Measurements from ENCODE around the gene ZNF784.
A peak's percentile ranks its signal among the peaks of the same experiment; 100 is the strongest.

ZNF784 gene

GRCh38 chr19:55603115-55603514, 21.3 kb downstream of the ZNF784 start:
- CTCF ChIA-PET: no interaction called here
- TF ChIP-seq ZNF384 (IDR thresholded peaks at IDR 0.05) (no peak), BHLHE40 (IDR thresholded peaks at IDR 0.05; ENCODE audit: borderline replicate concordance) (no peak)
- POLR2A ChIA-PET: no interaction called here
- DNase-seq (ENCODE audit: extremely low spot score): no peak

DNA sequence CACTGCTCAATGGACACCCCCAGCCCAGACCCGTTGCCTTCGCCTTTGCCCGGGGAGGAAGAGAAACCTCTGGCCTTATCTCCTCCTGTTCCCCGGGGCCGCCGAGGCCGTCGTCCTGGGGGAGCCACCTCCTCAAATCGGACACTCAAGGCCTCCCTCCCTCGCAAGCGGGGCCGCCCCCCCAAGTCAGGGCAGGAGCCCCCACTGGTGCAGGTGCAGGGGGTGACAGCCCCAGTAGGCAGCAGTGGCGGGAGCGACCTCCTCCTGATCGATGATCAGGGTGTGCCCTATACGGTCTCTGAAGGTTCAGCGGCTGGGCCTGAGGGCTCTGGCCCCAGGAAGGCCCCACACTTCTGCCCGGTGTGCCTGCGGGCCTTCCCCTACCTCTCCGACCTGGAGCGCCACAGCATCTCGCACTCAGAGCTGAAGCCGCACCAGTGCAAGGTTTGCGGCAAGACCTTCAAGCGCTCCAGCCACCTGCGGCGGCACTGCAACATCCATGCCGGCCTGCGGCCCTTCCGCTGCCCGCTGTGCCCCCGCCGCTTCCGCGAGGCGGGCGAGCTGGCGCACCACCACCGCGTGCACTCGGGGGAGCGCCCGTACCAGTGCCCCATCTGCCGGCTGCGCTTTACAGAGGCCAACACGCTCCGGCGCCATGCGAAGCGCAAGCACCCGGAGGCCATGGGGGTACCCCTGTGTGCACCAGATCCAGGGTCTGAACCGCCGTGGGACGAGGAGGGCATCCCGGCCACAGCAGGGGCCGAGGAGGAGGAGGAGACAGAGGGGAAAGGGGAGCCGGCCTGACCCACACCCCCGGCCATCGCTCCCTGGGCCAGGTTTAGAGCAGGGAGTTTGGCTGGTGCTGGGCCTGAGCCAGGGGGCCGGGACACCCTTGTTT, 22.0 kb downstream of the ZNF784 start:
- DNase-seq (ENCODE audit: extremely low spot score): no peak
- POLR2A ChIA-PET: interaction anchor here (1.4 kb wide), 1 partner anchor 23 kb away, joined by 3 read pairs; the partner anchor contains the start of gene ZNF784
- no peak for TF ChIP-seq PKNOX1 (IDR thresholded peaks at IDR 0.05)
- no peak for TF ChIP-seq LEF1 (IDR thresholded peaks at IDR 0.05; ENCODE audit: borderline replicate concordance)
- no peak for TF ChIP-seq BHLHE40 (IDR thresholded peaks at IDR 0.05; ENCODE audit: borderline replicate concordance)
- no peak for TF ChIP-seq SUZ12 (IDR thresholded peaks at IDR 0.05)
- no peak for TF ChIP-seq ARNT (IDR thresholded peaks at IDR 0.05)
- TF ChIP-seq FOXM1 (IDR thresholded peaks at IDR 0.05; ENCODE audit: borderline replicate concordance): no peak
- no peak for TF ChIP-seq TARDBP (IDR thresholded peaks at IDR 0.05)
- no peak for TF ChIP-seq L3MBTL2 (conservative IDR thresholded peaks at IDR 0.05)
- TF ChIP-seq HDGF (IDR thresholded peaks at IDR 0.05; ENCODE audit: borderline replicate concordance): no peak
- TF ChIP-seq SP1 (IDR thresholded peaks at IDR 0.05): no peak
- TF ChIP-seq ZNF384 (IDR thresholded peaks at IDR 0.05): no peak
- no peak for TF ChIP-seq CTBP1 (IDR thresholded peaks at IDR 0.05; ENCODE audit: borderline replicate concordance)
- TF ChIP-seq FOXK2 (IDR thresholded peaks at IDR 0.05): no peak
- no peak for TF ChIP-seq ELF4 (IDR thresholded peaks at IDR 0.05)
- CTCF ChIA-PET: no interaction called here

- CTCF ChIA-PET: interaction anchor here (0.6 kb wide), 1 partner anchor 15 kb away, joined by 3 read pairs; no protein-coding TSS in a partner anchor
- TF ChIP-seq SP1 (IDR thresholded peaks at IDR 0.05): no peak
- TF ChIP-seq FOXA1 (IDR thresholded peaks at IDR 0.05): no peak
- no peak for TF ChIP-seq L3MBTL2 (conservative IDR thresholded peaks at IDR 0.05)
- TF ChIP-seq SUZ12 (IDR thresholded peaks at IDR 0.05): no peak
- no peak for TF ChIP-seq FOXK2 (IDR thresholded peaks at IDR 0.05)
- TF ChIP-seq FOXM1 (IDR thresholded peaks at IDR 0.05; ENCODE audit: borderline replicate concordance): no peak
- TF ChIP-seq NFRKB (IDR thresholded peaks at IDR 0.05): no peak
- TF ChIP-seq LEF1 (IDR thresholded peaks at IDR 0.05; ENCODE audit: borderline replicate concordance): no peak
- no peak for TF ChIP-seq HDGF (IDR thresholded peaks at IDR 0.05; ENCODE audit: borderline replicate concordance)
- TF ChIP-seq PKNOX1 (IDR thresholded peaks at IDR 0.05): no peak
- no peak for TF ChIP-seq ZNF384 (IDR thresholded peaks at IDR 0.05)
- TF ChIP-seq CTBP1 (IDR thresholded peaks at IDR 0.05; ENCODE audit: borderline replicate concordance): no peak
- POLR2A ChIA-PET: interaction anchor here (1.4 kb wide), 1 partner anchor 24 kb away, joined by 3 read pairs; the partner anchor contains the start of gene ZNF784
- no peak for DNase-seq (ENCODE audit: extremely low spot score)
Observed at GRCh38 chr19:55601084-55601483, 23.3 kb downstream of the ZNF784 start.

GRCh38 chr19:55600662-55601028, 23.7 kb downstream of the ZNF784 start:
- POLR2A ChIA-PET: interaction anchor here (1.2 to 1.7 kb wide), 3 partner anchors 24 to 133 kb away, joined by 3 to 6 read pairs (median 3); partner anchors contain the start of gene ZNF784
- TF ChIP-seq ARNT (IDR thresholded peaks at IDR 0.05) (no peak), SUZ12 (IDR thresholded peaks at IDR 0.05) (no peak), FOXK2 (IDR thresholded peaks at IDR 0.05) (no peak), TARDBP (IDR thresholded peaks at IDR 0.05) (no peak), LEF1 (IDR thresholded peaks at IDR 0.05; ENCODE audit: borderline replicate concordance) (no peak), CTBP1 (IDR thresholded peaks at IDR 0.05; ENCODE audit: borderline replicate concordance) (no peak), SP1 (IDR thresholded peaks at IDR 0.05) (no peak), FOXA1 (IDR thresholded peaks at IDR 0.05) (no peak), BHLHE40 (IDR thresholded peaks at IDR 0.05; ENCODE audit: borderline replicate concordance) (no peak), NFRKB (IDR thresholded peaks at IDR 0.05) (no peak), ZNF384 (IDR thresholded peaks at IDR 0.05) (no peak)

DNA sequence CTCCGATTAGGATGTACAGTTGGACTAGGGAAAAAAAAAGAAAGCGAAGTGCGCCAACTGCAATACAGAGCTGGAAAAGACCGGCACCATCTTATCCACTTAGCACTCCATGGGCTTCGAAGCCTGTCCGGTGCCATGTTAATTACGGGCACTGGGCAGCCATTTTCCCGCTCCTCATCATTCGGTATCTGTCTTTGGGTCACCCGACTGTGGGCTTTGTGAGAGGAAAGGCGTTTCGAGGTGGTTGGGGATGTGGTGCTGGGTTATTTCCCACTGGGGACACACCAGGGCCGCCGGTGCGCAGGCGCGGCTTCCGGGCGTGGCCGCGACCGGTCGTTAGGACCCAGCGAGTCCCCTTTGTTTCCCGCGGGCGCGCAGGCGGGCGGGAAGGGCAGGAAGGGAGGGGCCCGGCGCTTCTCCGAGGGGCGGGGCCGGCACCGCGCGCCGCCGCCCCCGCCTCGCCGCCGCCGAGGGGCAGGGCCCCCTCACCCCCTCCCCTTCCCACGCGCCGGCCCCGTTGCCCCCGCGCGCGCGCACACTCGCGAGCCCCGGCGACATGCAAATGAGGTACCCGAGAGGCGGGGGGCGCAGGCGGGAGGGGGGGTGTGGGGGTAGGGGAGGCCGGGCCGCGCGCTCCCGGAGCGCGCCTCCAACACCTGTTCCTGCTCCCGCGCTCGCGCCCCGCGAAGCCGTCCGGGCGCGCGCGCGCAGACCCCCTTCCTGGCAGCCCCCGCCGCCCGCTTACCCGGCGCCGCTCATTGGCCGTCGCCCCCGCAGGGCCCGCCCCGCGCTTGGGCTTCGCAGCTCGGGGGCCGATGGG, 24.3 kb downstream of the ZNF784 start, which contains the start of gene ZNF524:
Gene ZNF524, plus strand, starts transcription at position 447 of the 820 bp plus-strand sequence. CDS start 1,825 bp downstream, outside the sequence.
- DNase-seq (ENCODE audit: extremely low spot score): peak; percentile 75
- CTCF ChIA-PET: interaction anchor here (0.6 to 0.7 kb wide), 2 partner anchors 14 to 40 kb away, joined by 3 to 5 read pairs; no protein-coding TSS in a partner anchor
- TF ChIP-seq HDGF (IDR thresholded peaks at IDR 0.05; ENCODE audit: borderline replicate concordance) (no peak), SP1 (IDR thresholded peaks at IDR 0.05) (no peak), PKNOX1 (IDR thresholded peaks at IDR 0.05) (no peak), L3MBTL2 (conservative IDR thresholded peaks at IDR 0.05) (peak; percentile 87), ARNT (IDR thresholded peaks at IDR 0.05) (no peak), LEF1 (IDR thresholded peaks at IDR 0.05; ENCODE audit: borderline replicate concordance) (no peak), CTBP1 (IDR thresholded peaks at IDR 0.05; ENCODE audit: borderline replicate concordance) (no peak), SUZ12 (IDR thresholded peaks at IDR 0.05) (no peak), TARDBP (IDR thresholded peaks at IDR 0.05) (no peak), FOXK2 (IDR thresholded peaks at IDR 0.05) (no peak), NFRKB (IDR thresholded peaks at IDR 0.05) (peak; percentile 68), FOXM1 (IDR thresholded peaks at IDR 0.05; ENCODE audit: borderline replicate concordance) (peak; percentile 95), ELF4 (IDR thresholded peaks at IDR 0.05) (0 out of 2 replicates have a peak, but pooled peaks have one; percentile 30)
- POLR2A ChIA-PET: interaction anchor here (0.8 to 2.1 kb wide), 18 partner anchors 9 to 299 kb away, joined by 3 to 29 read pairs (median 6); partner anchors contain the start of genes U2AF2, ZNF579, ZNF628 and ZNF784

More at GRCh38 chr19:55600662-55601028, 23.7 kb downstream of the ZNF784 start:
- CTCF ChIA-PET: interaction anchor here (0.6 kb wide), 1 partner anchor 14 kb away, joined by 3 read pairs; no protein-coding TSS in a partner anchor
- DNase-seq (ENCODE audit: extremely low spot score): no peak

Data from HEK293T (cell line).